CD4-positive, alpha-beta memory T cell (primary cell): Measurements from ENCODE around the gene BOD1L1. TPM values are rescaled to one million over a fixed set of nuclear protein-coding genes. Genes with fewer than 3 reads are reported as not detected.

Source experiments
- microRNA-seq: library from miRNA; unstranded; fragments of <30 nt; microRNA quantifications from one replicate; pipeline ENCODE4 v1.2.0, GENCODE V29; 2021; ENCODE audit warnings: borderline replicate concordance, borderline number of aligned reads, borderline microRNAs expressed, mixed read lengths
- polyA plus RNA-seq, 2 donors: library from polyadenylated mRNA; unstranded; fragments of 300-500 nt; fragmentation: Illumina TruSeq; gene quantifications; one replicate each; pipeline ENCODE4 v1.2.3, GENCODE V29; 2021
- total RNA-seq, 2 experiments: library from RNA; stranded (reverse); gene quantifications; one replicate each; pipeline ENCODE4 v1.2.3, GENCODE V29; 2021

Gene BOD1L1
- total and polyA plus RNA-seq, 4 experiments from 2014 or later, result 0.86 to 72.3 (median 37.3) TPM

Small RNA genes within 50 kb of the gene (microRNA-seq; reads per million reads assigned to microRNA genes)
- not detected for gene MIR5091

Other genes with a start within 250 kb of the BOD1L1 start
- 10 to 100 TPM; 13.3 to 14.0 TPM for gene RAB28, start 143.4 kb downstream of the BOD1L1 start, total RNA-seq
- 10 to 100 TPM; 17.8 to 20.6 TPM for gene RAB28, start 143.4 kb downstream of the BOD1L1 start, polyA plus RNA-seq
- gene NKX3-2, start 83.2 kb downstream of the BOD1L1 start, total RNA-seq, result not detected
- gene NKX3-2, start 83.2 kb downstream of the BOD1L1 start, polyA plus RNA-seq, result not detected